ENCODE results near the gene MSI2. TPM values are rescaled to one million over a fixed set of nuclear protein-coding genes. Genes with fewer than 3 reads are reported as not detected.
A peak's percentile ranks its signal among the peaks of the same experiment; 100 is the strongest.

MSI2 gene
- total RNA-seq, 1 donor, result 46.6 TPM

- Histone ChIP-seq H3K27me3 (ENCODE audit: insufficient read depth, low read length) (peaks cover 4% of the 10 kb centered on the region), H3K4me1 (ENCODE audit: insufficient read depth, low read length) (no peaks in the 10 kb centered on the region), H3K4me3 (ENCODE audit: low read length) (no peak overlapping the region), H3K9me3 (ENCODE audit: low read depth, low read length) (no peaks in the 10 kb centered on the region)
These were observed 21.6 kb upstream of the MSI2 start for GRCh38 chr17:57234739-57235092.

DNA sequence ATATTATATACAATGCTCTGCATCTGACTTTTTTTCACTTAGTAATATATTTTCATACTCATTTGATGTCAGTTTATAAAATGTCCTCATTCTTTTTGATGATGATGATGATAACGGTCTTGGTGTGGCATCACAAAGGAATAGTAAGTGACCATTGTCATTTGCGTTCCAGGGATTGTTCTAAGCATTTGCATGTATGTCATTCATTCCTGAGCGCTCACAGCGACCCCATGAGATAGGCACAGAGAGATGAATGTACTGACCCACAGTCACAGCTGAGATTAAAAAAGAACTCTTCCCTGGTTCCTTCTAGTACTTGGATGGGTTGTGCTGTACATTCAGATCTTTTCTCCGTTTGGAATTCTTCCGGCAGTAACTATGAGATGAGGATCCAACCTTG, 21.2 kb upstream of the MSI2 start:
- Histone ChIP-seq H3K9me3 (ENCODE audit: low read depth, low read length) (no peaks in the 10 kb centered on the region), H3K4me1 (ENCODE audit: insufficient read depth, low read length) (no peaks in the 10 kb centered on the region), H3K27me3 (ENCODE audit: insufficient read depth, low read length) (peaks cover 4% of the 10 kb centered on the region)

GRCh38 chr17:57236686-57237299, 19.5 kb upstream of the MSI2 start:
- Histone ChIP-seq H3K4me3 (ENCODE audit: low read length) (no peak overlapping the region), H3K27me3 (ENCODE audit: insufficient read depth, low read length) (peaks cover 4% of the 10 kb centered on the region), H3K4me1 (ENCODE audit: insufficient read depth, low read length) (no peaks in the 10 kb centered on the region), H3K9me3 (ENCODE audit: low read depth, low read length) (no peaks in the 10 kb centered on the region)

More for the DNA sequence above, 21.2 kb upstream of the MSI2 start:
- H3K4me3 ChIP-seq (ENCODE audit: low read length), result no peak overlapping the region

DNA sequence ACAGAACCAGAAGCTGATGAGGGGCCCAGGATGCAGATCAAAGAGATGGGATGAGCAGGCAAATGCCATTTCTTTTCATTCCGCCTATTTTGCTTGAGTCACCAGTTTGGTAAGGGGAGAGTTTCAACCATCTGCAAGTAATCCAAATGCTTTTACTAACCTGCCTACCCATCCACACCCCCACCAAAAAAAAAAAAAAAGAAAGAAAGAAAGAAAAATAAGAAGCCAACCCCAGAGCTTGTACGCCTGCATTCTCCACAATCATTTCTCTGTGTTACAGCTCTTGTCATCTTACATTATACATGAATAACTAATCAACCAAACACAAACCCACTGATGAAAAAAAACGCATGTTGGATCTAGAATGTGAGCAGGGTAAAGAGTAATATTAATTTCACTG, 15.7 kb upstream of the MSI2 start:
- H3K4me3 ChIP-seq (ENCODE audit: low read length), result no peak overlapping the region

GRCh38 chr17:57242148-57242547, 14.2 kb upstream of the MSI2 start:
- Histone ChIP-seq H3K4me3 (ENCODE audit: low read length) (no peak overlapping the region), H3K27me3 (ENCODE audit: insufficient read depth, low read length) (no peaks in the 10 kb centered on the region), H3K9me3 (ENCODE audit: low read depth, low read length) (no peaks in the 10 kb centered on the region), H3K4me1 (ENCODE audit: insufficient read depth, low read length) (peaks cover 4% of the 10 kb centered on the region)

More for the DNA sequence above, 15.7 kb upstream of the MSI2 start:
- Histone ChIP-seq H3K27me3 (ENCODE audit: insufficient read depth, low read length) (no peaks in the 10 kb centered on the region), H3K4me1 (ENCODE audit: insufficient read depth, low read length) (peaks cover 4% of the 10 kb centered on the region), H3K9me3 (ENCODE audit: low read depth, low read length) (no peaks in the 10 kb centered on the region)

DNA sequence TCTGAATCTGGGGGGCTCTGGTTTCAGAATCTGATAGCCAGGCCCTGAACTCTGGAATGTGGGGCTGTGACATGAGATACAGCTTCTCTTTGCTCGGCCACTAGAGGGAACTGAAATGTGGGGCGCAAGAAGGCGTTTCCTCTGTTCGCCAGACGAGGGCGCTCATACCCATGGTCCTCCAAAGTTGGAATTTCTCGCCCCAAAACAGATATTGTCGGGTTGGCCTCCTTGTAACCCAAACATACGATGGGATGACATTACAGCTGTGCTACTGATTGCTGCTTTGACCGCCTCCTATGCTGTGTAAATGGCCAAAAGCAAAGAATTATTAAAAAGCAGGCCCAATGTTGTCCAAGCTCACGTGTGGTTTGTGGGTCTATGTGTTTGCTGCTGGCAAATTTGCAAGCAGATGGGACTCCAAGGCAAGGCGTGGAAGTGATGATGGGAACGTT, 13.1 kb upstream of the MSI2 start:
- H3K4me1 ChIP-seq (ENCODE audit: insufficient read depth, low read length), result peaks cover 4% of the 10 kb centered on the region
- no peaks in the 10 kb centered on the region for H3K27me3 ChIP-seq (ENCODE audit: insufficient read depth, low read length)
- H3K9me3 ChIP-seq (ENCODE audit: low read depth, low read length), result no peaks in the 10 kb centered on the region
- H3K4me3 ChIP-seq (ENCODE audit: low read length), result no peak overlapping the region

DNA sequence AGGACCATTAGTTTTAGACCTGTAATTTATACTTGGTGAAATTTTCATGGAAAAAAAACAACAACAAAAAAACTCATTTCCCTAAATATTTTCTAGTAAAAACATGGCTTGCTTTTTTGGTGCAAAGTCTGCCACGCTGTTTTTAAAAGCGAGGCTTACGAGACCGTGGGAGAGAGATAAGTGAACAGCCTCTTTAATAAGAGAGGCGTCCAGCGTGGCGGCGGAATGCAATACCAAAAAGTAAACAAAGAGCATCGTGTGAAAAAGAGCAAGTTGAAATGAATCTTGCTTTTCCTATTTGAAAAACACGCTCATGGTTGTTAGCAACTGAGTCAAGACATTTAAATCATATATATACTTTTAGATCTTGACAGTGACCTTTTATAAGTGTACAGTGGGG, 10.5 kb upstream of the MSI2 start:
- Histone ChIP-seq H3K4me3 (ENCODE audit: low read length) (no peak overlapping the region), H3K27me3 (ENCODE audit: insufficient read depth, low read length) (no peaks in the 10 kb centered on the region), H3K9me3 (ENCODE audit: low read depth, low read length) (no peaks in the 10 kb centered on the region), H3K4me1 (ENCODE audit: insufficient read depth, low read length) (peaks cover 4% of the 10 kb centered on the region)

GRCh38 chr17:57246257-57246656, 10.1 kb upstream of the MSI2 start:
- H3K9me3 ChIP-seq (ENCODE audit: low read depth, low read length), result no peaks in the 10 kb centered on the region
- H3K4me3 ChIP-seq (ENCODE audit: low read length), result no peak overlapping the region
- no peaks in the 10 kb centered on the region for H3K27me3 ChIP-seq (ENCODE audit: insufficient read depth, low read length)

GRCh38 chr17:57247261-57247660, 9.1 kb upstream of the MSI2 start:
- no peak overlapping the region for H3K4me3 ChIP-seq (ENCODE audit: low read length)
- no peaks in the 10 kb centered on the region for H3K9me3 ChIP-seq (ENCODE audit: low read depth, low read length)
- peaks cover 4% of the 10 kb centered on the region for H3K4me1 ChIP-seq (ENCODE audit: insufficient read depth, low read length)
- no peaks in the 10 kb centered on the region for H3K27me3 ChIP-seq (ENCODE audit: insufficient read depth, low read length)

More at GRCh38 chr17:57246257-57246656, 10.1 kb upstream of the MSI2 start:
- peaks cover 4% of the 10 kb centered on the region for H3K4me1 ChIP-seq (ENCODE audit: insufficient read depth, low read length)

GRCh38 chr17:57247913-57248312, 8.4 kb upstream of the MSI2 start:
- H3K4me3 ChIP-seq (ENCODE audit: low read length), result no peak overlapping the region
- H3K4me1 ChIP-seq (ENCODE audit: insufficient read depth, low read length), result peaks cover 4% of the 10 kb centered on the region
- H3K27me3 ChIP-seq (ENCODE audit: insufficient read depth, low read length), result no peaks in the 10 kb centered on the region

GRCh38 chr17:57249520-57249919, 6.8 kb upstream of the MSI2 start:
- H3K27me3 ChIP-seq (ENCODE audit: insufficient read depth, low read length), result no peaks in the 10 kb centered on the region
- H3K4me3 ChIP-seq (ENCODE audit: low read length), result no peak overlapping the region
- no peaks in the 10 kb centered on the region for H3K4me1 ChIP-seq (ENCODE audit: insufficient read depth, low read length)
- H3K9me3 ChIP-seq (ENCODE audit: low read depth, low read length), result no peaks in the 10 kb centered on the region

More at GRCh38 chr17:57247913-57248312, 8.4 kb upstream of the MSI2 start:
- H3K9me3 ChIP-seq (ENCODE audit: low read depth, low read length), result no peaks in the 10 kb centered on the region

DNA sequence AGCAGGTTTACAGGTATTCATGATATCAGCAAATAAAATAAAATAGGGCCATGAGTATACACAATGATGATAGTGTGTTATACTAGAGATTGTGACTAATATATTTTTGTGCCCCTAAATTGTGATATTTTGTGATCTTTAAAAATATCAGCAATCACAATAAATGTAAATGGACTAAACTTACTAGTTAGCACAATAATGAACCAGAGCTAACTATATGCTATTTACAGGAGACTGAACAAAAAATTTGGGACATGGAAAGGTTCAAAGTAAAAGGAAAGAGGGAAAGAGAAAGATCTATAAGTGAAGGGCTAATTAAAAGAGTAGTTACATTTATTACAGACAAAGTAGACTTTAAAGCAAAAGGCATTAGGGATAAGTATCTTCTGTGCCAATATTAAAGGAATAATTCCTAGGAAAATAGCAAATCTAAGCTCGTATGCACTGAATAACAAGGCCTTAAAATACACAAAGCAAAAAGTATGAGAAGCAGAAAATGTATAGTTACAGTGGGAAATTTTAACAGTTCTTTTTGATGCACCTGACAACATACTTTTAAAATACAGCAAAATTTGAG, 5.0 kb upstream of the MSI2 start:
- H3K27me3 ChIP-seq (ENCODE audit: insufficient read depth, low read length), result no peaks in the 10 kb centered on the region
- H3K4me3 ChIP-seq (ENCODE audit: low read length), result no peak overlapping the region
- peaks cover 4% of the 10 kb centered on the region for H3K4me1 ChIP-seq (ENCODE audit: insufficient read depth, low read length)
- no peaks in the 10 kb centered on the region for H3K9me3 ChIP-seq (ENCODE audit: low read depth, low read length)

- H3K4me1 ChIP-seq (ENCODE audit: insufficient read depth, low read length), result peaks cover 10% of the 10 kb centered on the region
- H3K27me3 ChIP-seq (ENCODE audit: insufficient read depth, low read length), result no peaks in the 10 kb centered on the region
- H3K4me3 ChIP-seq (ENCODE audit: low read length), result no peak overlapping the region
- no peaks in the 10 kb centered on the region for H3K9me3 ChIP-seq (ENCODE audit: low read depth, low read length)
These were observed 2.8 kb upstream of the MSI2 start for GRCh38 chr17:57253362-57254065.

GRCh38 chr17:57255182-57255775, 1.0 kb upstream of the MSI2 start:
- no peaks in the 10 kb centered on the region for H3K9me3 ChIP-seq (ENCODE audit: low read depth, low read length)
- H3K27me3 ChIP-seq (ENCODE audit: insufficient read depth, low read length), result no peaks in the 10 kb centered on the region
- peaks cover 23% of the 10 kb centered on the region for H3K4me1 ChIP-seq (ENCODE audit: insufficient read depth, low read length)
- peak overlapping the region; percentile 52 for H3K4me3 ChIP-seq (ENCODE audit: low read length)

DNA sequence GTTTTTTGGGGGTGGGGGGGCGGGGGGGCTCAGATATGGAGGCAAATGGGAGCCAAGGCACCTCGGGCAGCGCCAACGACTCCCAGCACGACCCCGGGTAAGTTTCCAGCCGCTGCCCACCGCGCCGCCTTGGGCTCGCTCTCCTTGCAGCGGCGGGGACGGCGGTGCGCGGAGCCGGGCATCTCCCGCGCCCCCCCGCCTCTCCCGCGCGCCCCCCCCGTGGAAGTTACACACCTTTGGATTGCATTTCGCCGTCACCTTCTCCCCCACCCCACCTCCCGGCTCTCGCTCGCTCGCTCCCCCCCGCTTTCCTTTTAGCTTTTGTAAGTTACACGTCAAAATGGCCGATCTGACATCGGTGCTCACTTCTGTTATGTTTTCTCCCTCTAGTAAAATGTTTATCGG, 387 bp downstream of the MSI2 start:
- Histone ChIP-seq H3K9me3 (ENCODE audit: low read depth, low read length) (no peaks in the 10 kb centered on the region), H3K4me1 (ENCODE audit: insufficient read depth, low read length) (peaks cover 32% of the 10 kb centered on the region), H3K27me3 (ENCODE audit: insufficient read depth, low read length) (no peaks in the 10 kb centered on the region), H3K4me3 (ENCODE audit: low read length) (peak overlapping the region; percentile 67)
